Neural progenitor cell (in vitro differentiated cells): Measurements from ENCODE around the gene PRKAR1A.

Source experiments
- EZH2 ChIP-seq: fragments of 200-600 bp; sonication (generic); IDR thresholded peaks from 2 replicates; pipeline ENCODE4 v1.6.1; 2017; ENCODE audit warnings: antibody characterized with exemption, mild to moderate bottlenecking, moderate library complexity
- EZH2phosphoT487 ChIP-seq: fragments of 200-600 bp; sonication (generic); IDR thresholded peaks from 2 replicates; pipeline ENCODE4 v1.6.1; 2017; ENCODE audit warnings: antibody characterized with exemption
- TF ChIP-seq, protein P1 (sequence below): fragments of 200-600 bp; sonication (generic); IDR thresholded peaks from 2 replicates; pipeline ENCODE4 v1.5.1; 2017; ENCODE audit warnings: antibody characterized with exemption, mild to moderate bottlenecking

- TF ChIP-seq, protein P1, sequence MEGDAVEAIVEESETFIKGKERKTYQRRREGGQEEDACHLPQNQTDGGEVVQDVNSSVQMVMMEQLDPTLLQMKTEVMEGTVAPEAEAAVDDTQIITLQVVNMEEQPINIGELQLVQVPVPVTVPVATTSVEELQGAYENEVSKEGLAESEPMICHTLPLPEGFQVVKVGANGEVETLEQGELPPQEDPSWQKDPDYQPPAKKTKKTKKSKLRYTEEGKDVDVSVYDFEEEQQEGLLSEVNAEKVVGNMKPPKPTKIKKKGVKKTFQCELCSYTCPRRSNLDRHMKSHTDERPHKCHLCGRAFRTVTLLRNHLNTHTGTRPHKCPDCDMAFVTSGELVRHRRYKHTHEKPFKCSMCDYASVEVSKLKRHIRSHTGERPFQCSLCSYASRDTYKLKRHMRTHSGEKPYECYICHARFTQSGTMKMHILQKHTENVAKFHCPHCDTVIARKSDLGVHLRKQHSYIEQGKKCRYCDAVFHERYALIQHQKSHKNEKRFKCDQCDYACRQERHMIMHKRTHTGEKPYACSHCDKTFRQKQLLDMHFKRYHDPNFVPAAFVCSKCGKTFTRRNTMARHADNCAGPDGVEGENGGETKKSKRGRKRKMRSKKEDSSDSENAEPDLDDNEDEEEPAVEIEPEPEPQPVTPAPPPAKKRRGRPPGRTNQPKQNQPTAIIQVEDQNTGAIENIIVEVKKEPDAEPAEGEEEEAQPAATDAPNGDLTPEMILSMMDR = no peak
- no peak for TF ChIP-seq EZH2phosphoT487
- TF ChIP-seq EZH2 = no peak
These were observed 73.4 kb downstream of the PRKAR1A start for GRCh38 chr17:68585643-68586042.
